Measurements from ENCODE around the gene SORT1.

DNA sequence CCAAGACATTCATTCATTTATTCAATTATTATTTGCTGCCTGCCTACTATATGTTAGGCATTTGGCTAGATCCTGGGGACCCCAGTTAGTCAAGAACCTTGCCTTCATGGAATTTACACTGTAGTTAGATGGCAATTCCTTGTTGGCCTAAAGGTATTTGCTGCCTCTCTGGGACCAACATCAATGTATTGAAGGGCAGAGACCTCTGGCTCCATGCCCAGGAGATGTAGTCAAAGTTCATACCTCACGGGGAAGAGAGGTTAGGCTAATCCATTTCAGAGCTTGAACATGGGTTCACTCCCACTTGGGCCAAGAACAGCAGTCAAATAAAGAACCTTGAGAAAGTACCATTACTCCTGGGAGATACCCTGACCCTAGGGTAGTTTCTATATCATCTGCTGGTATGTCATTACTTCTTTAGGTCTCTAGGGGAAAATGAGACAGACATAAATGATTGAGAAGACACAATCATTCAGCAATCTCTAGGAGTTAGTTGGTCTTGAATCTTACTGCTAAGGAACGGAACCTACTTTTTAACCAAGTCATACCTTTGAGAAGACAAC is 32.0 kb downstream of the SORT1 start:
- TF ChIP-seq, protein P1, sequence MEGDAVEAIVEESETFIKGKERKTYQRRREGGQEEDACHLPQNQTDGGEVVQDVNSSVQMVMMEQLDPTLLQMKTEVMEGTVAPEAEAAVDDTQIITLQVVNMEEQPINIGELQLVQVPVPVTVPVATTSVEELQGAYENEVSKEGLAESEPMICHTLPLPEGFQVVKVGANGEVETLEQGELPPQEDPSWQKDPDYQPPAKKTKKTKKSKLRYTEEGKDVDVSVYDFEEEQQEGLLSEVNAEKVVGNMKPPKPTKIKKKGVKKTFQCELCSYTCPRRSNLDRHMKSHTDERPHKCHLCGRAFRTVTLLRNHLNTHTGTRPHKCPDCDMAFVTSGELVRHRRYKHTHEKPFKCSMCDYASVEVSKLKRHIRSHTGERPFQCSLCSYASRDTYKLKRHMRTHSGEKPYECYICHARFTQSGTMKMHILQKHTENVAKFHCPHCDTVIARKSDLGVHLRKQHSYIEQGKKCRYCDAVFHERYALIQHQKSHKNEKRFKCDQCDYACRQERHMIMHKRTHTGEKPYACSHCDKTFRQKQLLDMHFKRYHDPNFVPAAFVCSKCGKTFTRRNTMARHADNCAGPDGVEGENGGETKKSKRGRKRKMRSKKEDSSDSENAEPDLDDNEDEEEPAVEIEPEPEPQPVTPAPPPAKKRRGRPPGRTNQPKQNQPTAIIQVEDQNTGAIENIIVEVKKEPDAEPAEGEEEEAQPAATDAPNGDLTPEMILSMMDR (conservative IDR thresholded peaks at IDR 0.05; ENCODE audit: low read length): no peak
- TF ChIP-seq EZH2phosphoT487 (IDR thresholded peaks at IDR 0.05; ENCODE audit: borderline replicate concordance, low read depth, low read length): no peak
